ENCODE results near the gene ACAP1. TPM values are rescaled to one million over a fixed set of nuclear protein-coding genes. Genes with fewer than 3 reads are reported as not detected.

The ACAP1 gene
- total RNA-seq, 2 donors from 2014 or later, result 19.0 to 20.4 TPM

DNA sequence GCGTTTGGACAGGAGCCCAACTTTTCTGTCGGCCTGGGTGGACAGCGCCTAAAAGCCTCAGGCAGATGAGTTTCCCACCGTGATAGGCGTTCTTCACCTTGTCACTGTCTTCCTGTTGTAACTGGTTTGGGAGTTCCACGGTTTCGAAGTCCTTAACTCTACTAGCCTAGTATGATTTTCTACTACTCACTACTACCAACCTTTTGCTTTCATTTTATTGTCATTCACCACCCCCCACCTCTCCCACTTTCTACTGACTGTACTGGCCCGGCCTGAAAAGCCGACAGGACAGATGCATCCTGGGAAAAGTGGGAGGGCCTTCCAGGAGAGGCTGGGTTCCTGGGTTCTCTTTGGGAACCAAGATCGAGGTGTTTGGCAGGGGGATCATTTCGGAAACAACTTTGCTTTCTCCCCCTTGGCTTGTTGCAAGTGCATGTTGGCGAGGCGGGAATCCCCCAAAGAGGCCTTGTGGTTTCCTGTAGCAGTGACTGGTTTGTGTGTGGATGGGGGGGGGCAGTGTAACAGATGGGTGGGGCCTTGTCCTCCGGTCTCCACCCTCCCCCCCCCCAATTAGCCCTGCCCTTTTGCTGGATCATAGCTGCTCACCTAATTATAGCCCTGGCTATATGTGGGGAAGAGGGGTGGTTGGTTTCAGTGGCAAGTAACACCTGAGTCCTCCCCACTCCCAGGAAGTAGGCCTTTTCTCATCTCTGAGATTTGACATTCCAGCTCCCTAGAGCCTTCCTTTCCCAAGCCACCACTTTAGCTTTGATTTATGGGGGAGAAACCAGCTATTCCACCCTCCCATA lies 27.5 kb upstream of the ACAP1 start:
- DNase-seq, result peak; percentile 81
- intact Hi-C loops (cut with DNase I), result no loop called here
- ATAC-seq, result peak; percentile 6 to 31

DNA sequence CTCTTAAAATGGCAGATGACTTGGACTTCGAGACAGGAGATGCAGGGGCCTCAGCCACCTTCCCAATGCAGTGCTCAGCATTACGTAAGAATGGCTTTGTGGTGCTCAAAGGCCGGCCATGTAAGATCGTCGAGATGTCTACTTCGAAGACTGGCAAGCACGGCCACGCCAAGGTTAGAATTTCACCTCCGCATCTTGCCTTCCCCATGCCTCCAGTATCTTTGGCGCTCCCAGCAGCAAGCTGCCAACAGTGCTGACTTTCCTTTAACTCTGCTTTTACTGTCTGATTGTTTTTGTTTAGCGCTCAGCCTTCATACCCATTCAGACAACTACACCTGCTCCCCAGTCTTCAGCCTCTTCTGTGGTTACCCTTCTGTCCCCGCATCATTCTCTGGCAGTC lies 26.7 kb upstream of the ACAP1 start:
- ATAC-seq, result no peak
- DNase-seq, result no peak
- intact Hi-C loops (cut with DNase I), result no loop called here

DNA sequence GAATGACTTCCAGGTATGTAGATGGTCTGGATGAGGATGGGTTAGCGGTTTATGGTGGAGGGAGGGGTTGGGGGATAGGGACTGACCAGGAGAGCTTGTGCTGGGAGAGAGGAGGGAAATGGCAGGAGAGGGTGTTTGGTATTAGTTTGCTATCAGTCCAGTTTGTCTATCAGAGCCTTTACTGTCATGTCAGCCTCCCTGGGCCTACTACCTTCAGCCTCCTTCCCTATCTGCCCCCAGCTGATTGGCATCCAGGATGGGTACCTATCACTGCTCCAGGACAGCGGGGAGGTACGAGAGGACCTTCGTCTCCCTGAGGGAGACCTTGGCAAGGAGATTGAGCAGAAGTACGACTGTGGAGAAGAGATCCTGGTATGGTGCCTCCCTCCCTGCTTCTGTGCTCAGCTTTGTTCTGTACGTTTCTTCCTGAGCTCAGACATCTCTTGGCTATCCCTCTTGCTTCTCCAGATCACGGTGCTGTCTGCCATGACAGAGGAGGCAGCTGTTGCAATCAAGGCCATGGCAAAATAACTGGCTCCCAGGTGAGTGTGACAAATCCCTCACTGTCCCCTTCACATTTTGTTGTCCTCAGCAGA lies 25.1 kb upstream of the ACAP1 start:
- no peak for DNase-seq
- no peak for ATAC-seq
- intact Hi-C loops (cut with DNase I), result no loop called here

DNA sequence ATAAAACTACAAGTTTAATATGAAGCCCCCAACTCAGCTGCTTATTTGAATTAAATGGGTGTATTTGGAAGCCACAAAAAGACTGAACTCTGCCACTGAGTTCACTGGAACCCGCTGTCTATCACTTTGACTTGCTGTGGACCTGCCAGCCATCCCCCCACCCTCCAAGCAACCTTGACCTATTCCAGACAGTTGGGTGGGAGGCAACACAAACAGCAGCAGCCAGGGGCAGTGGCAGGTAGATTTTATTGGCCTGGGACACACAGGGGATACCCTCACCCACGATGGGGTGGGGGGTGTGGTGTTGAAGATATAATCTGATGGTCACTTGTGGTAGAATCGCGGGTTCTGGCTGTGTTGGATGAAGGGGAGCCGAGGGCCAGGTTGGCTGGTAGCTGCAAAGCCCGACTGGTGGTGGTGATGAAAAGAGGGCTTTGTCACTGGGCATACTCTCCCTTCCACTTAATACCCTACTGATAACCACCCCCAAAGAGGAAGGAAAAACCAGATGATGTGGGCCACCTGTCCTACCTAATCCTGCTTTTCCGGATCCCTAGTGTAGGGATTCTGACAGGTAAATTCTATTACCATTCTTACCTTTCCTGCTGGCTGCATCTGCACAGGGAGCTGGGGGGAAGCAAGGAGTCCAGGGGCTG lies 23.8 kb upstream of the ACAP1 start:
- no peak for ATAC-seq
- intact Hi-C loops (cut with DNase I), result no loop called here
- no peak for DNase-seq

DNA sequence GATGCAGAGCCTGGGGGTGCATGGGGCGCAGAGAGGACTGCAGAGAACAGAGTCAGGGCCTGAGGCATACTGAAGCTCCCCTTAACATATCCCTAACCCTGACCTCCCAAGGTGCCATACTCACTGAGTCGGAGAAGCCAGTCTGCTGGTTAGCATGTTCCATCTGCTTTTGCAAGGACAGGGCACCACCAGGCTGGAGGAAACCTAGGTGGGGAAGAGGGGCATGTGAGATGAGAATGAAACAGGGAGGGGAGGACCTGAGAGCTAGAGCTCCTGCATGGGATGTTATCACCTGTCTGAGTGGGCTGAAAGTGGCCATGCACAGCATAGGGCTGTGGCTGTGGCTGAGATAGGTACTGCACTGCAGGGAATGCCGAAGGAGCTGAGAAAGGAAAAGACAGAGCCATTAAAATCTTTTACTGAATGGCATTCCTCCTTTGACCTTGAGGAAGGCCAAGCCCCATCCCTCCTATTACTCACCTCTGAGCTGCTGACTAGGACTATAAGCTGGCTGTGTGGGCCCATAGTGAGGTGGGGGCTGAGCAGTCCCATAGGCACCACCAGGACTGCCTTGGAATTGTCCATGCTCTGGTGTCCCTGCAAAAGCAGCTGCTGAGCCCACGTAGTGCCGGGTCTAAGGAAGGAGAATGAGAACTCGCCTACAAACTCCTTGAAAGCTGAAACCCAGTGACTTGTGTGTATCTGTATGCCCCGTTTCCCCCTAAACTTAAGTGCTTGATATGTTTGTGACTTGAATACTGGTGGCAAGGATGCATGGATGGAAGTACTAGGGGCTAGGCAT lies 23.0 kb upstream of the ACAP1 start:
- intact Hi-C loops (cut with DNase I), result no loop called here
- DNase-seq (peak; percentile 15), ATAC-seq (no peak)

DNA sequence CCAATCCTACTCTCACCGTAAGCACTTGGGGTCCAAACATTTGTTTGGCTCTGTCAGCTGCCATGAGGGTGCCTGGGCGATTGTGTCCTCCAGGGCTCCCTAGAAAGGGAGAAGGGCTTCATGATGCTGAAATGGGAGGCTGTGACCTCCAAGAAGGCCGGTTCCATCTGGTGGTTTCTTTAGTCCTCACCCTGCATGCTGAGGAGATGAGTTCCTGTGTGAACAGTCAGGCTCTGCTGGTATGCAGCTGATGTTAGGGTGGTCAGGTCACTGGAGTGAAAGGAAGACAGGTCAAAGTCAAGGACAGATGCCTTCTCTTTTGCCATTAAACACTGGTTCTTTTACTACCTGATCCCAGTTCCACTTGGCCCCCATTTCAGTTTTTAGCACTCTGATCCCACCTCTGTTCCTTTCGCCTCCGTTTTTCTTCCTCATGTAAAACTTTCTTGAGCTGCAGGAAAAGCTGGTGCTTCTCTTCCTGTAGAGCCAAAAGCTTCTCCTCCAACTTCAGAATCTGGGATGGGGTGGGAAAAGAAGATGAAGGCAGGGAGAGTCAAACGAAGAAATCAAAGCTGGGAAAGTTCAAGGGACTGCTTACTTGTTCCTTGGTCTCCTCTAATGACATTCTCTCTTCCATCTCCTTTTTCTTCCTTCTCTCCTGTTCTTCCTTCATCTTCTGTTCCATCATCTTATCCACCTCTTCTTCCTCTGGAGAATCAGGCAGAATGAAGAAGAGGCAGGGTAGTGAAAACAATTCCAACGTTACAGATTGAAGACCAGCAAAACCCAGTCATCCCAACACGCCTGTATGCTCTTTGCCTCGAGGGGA lies 22.2 kb upstream of the ACAP1 start:
- no peak for DNase-seq
- intact Hi-C loops (cut with DNase I), result no loop called here

DNA sequence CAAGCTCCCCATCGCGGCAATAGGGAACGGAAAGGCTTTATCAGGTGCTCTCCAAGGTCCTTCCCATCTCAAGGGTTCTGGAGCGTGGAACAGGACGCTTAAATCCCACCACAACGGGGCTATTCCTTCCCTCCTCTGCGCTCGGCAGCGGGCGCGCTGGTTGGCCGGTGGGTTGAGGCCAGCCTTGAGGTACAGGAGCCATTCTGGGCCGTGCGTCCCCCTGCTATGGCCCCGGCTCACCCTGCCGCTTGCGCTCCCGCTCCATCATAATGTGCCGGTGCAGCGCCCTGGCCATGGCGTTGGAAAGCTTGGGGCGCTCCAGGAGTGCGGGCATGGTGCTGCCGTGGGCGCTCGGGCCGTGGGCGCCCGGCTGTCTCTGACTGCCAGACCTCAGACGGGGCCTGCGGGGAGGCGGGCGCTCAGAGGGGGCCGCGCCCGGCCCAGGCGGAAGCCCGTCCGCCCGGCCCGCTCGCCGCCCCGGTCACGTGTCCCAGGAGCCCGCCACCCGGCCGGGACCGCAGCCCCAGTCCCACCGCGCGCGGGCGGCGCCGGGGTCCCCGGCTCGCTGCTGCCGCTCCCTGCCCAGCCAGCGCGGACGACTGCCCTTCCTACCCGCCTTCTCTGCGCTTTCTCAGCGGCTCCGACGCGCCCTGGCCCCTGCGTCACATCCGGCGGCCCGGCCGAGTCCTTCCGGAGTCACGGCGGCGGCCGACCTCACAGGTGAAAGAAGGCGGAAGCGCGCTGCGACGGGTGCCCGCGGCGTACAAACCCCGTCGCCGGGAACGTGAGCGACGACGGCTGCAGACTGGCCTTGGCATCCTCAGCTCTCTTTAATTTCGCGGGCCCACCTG lies 21.4 kb upstream of the ACAP1 start, which contains the start of gene GPS2:
GPS2 (minus strand) TSS at position 642 of the 851 bp plus-strand sequence; CDS start at position 334, 308 bp downstream.
- ATAC-seq (peak; percentile 86 to 95), DNase-seq (peak; percentile 95)
- intact Hi-C loops (cut with DNase I), result no loop called here

More for the DNA sequence above, 22.2 kb upstream of the ACAP1 start:
- no peak for ATAC-seq

DNA sequence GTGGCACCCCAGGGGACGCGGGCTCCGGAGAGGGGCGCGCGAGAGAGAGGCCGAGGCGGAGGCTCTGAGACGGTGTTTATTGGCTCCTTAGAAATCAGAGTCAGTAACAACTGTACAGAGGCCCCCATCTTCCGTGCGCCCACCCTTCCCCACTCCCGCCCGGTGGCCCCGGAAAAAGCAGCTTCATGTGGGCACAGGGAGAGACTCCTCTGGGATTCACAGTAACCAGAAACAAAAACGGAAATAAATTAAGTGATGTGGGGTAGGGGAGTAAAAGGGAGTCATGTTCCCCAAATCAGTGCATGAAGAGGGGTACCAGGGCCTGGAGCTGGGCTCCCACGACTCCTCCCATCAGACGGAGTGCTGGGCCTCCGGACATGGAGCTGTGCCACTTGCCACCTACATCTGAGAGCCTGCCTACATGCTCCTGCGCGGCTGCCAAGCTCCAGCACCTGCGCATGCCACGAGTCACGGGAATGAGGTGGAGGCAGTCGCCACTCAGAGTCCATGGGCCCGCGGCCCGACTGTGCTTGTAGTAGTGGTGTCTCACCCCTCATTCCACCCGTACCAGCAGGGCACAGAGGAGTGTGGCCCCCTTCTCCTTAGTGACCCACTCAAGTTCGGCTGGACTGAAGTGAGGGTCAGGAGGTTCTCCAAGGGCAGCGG lies 20.6 kb upstream of the ACAP1 start:
- ATAC-seq, result peak in 1 of 2 donors; percentile 4
- no peak for DNase-seq
- intact Hi-C loops (cut with DNase I), result no loop called here

DNA sequence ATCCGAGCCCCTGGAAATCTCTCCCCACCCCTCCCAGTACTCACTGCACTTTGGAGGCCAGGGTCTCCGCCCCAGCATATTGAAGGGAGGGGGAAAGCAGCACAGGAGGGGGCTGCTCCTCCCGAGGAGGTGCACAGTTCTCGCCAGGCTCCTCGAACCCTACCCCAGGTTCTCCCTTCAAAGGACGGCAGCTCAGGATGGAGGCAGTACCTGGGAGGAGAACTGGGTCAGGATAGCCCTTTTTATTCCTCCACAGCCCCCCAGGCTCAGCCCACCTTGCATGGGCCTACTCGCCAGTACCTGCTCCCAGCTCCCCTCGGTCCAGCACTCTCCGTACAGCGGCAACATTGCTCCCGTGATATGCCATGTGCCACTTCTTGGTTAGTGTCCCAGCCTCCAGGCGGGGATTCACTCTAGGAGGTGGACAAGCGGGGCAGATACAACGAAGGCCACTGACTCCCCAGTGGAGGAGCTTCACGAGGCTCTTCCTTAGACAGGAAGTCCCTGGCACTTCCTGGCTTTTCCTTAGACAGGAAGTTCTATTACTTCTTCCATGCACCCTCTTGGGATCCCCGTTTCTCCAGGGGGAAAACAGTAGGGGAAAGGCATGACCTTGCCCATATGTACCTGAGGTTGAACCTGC lies 19.0 kb upstream of the ACAP1 start:
- intact Hi-C loops (cut with DNase I), result no loop called here
- DNase-seq (no peak), ATAC-seq (no peak)

DNA sequence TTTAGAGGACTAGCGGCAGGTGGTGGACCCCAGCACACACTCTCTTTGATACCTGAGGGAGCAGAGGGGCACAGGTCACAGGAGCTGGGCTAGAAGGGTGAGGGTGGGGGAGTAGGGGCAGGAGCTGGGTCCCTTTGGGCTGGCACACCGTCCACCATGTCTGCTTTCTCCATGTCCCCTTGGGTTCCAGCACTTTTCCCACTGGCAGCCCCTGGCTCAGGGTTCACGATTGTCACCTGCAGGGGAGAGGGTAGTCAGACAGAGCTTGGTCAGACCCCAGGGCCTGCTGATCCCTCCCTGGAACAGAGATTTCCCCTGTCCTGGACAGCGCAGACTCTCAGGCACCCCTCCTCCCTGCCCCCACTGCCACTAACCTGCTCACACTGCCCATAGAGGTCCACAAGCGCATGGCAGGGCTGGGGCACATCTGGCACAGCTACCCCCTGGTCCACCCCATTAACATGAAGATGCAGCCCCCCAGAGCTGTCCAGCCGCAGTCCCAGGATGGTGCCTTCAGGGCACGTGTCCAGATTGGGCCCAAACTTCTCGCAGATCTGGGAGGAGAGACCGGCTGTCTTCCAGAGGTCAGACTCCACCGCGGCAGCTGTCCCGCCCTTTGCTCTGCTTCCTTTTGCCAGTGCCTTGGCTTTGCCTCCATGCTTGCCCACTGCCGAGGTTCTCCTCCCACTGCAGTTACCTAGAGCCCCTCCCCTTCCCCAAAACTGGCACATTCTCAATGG lies 18.0 kb upstream of the ACAP1 start:
- intact Hi-C loops (cut with DNase I), result no loop called here
- no peak for DNase-seq
- no peak for ATAC-seq

DNA sequence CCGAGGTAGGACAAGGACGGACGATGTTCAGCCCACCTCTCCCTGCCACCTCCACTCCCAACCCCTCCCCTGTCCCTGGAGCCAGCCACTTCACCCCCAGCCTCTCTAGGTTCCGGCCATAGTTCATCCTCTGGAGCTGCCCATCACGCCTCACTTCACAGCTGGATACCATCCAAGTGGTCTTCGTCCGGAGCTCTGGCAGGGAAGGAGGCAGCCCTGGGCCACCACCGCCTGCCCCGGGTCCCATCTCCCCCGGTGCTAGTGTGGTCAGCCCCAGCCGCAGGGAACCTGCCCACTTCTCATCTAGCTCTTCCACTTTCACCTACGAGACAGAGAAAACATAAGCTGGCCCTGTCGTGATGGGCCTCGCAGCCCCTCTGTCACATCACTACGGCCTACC lies 14.9 kb upstream of the ACAP1 start:
- ATAC-seq (no peak), DNase-seq (no peak)
- intact Hi-C loops (cut with DNase I), result no loop called here

DNA sequence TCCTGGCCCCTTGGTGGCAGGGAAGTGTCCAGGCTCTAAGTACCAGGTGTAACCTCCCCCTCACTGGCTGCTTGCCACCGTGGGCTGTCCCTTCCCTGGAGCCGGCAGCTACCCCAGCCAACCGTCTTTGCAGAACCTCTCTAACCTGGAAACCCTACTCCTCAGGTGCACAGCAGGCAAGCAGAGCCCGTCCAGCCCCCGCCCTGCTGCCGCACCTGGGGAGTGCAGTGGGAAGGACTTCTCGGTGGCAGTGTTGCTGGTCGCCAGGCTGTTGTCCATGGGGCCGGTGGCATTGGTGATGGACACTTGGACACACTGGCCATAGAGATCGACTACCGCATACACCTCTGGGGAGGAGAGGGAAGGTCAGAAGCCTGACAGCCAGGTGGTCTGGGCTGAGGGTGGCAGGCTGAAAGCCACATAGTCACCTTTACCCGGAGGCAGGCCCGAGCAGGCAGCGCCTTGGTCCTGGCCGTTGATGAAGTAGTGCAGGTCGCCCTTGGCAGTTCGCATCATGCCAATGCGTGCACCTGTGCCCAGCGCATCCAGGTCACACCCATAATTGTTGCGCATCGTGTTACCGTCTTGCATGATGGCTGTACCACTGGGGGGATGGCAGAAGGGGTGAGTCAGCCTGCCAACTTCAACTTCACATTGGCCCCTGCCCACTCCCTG lies 13.7 kb upstream of the ACAP1 start:
- ATAC-seq, result no peak
- DNase-seq, result no peak
- intact Hi-C loops (cut with DNase I), result no loop called here

DNA sequence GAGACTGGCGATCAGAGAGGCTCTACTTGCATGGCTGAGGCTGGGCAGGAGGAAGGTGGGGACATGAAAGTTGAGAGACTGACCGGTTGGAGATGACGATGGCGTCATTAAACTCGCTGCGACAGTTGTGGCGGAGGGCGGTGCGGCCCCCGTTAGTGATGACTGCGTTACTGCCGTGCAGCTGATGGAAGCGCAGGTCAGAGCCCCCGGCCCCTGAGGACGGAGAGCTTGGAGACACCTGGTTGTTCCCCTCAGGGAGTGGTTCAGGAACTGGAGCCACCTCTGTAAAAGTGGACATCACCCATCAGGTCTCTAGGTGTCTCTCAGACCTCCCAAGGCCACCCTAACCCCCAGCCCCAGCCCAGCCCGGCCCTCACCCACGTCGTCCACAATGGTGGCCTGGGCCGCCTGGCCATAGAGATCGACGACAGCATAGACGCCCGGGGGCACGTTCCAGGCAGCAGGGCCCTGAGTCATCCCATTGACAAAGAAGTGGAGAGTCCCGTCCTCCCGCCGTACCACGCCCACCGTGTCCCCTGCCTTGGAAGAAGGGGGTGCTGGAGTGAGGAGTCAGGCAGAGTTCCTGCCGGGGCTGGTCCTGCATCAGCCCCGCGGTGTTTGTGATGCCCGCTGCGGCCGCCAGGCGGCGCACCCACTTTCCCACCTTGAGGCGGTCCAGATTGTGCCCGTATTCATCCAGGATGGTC lies 12.4 kb upstream of the ACAP1 start:
- intact Hi-C loops (cut with DNase I), result no loop called here
- ATAC-seq, result peak; percentile 14 to 28
- DNase-seq, result peak; percentile 63

DNA sequence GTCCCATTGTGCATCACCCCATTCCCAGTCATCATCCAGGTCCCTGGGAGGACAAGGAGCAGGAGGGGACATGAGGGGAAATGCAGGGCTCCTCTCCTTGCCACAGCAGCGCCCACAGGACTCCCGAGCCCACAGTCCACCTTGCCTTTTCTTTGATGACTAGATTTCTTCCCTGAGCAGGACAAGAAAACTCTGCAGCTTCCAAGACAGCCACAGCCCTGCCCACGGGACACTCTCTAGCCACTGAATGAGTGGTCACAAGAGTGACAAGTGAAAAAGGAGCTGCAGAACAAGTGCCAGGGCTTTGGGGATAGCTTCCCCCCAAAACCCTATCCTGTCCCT lies 11.9 kb upstream of the ACAP1 start:
- intact Hi-C loops (cut with DNase I), result no loop called here
- no peak for ATAC-seq
- DNase-seq, result no peak

DNA sequence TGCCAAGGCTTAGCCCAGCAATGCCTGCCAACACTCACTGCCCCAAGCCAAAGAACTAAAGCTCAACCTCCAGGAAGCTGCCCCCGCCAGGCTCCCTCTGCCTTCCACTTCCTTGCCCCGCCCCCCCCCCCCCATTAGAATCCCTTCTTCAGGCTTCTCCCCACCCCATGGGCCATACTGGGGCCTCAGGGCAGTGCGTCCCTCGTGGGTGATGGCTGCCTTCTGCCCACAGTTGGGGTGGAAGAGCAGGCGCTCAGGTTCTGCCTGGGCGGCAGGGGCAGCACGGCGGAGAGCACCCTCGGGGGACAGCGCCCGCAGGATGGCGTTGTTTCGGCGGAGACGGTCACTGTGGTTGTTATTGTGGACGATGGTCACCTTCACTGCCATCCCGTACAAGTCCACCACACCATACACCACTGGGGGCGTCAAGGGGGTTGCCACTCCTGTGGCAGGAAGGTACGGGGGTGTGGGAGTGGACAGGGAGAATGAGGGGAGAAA lies 11.2 kb upstream of the ACAP1 start:
- no peak for ATAC-seq
- intact Hi-C loops (cut with DNase I), result no loop called here
- DNase-seq, result no peak

Data from left cardiac atrium (tissue), 4 donors.